Glomerular visceral epithelial cell (primary cell): ENCODE measurements around the gene YBEY.
"Not testable (repeated sequence)": the region's sequence is repeated elsewhere in the genome, so short reads cannot be mapped to it uniquely, and the experiment has no call there.

ENCODE experiments used
- DNase-seq: peaks from one replicate; pipeline ENCODE4 v3.0.0-alpha.2; 2016; ENCODE audit errors: extremely low spot score

YBEY gene

GRCh38 chr21:46285761-46286647 lies at the start of gene YBEY:
TSS of gene YBEY (plus strand) at chr21:46286342. CDS start at chr21:46286914, 572 bp downstream.
- DNase-seq: peak; percentile 90

DNA sequence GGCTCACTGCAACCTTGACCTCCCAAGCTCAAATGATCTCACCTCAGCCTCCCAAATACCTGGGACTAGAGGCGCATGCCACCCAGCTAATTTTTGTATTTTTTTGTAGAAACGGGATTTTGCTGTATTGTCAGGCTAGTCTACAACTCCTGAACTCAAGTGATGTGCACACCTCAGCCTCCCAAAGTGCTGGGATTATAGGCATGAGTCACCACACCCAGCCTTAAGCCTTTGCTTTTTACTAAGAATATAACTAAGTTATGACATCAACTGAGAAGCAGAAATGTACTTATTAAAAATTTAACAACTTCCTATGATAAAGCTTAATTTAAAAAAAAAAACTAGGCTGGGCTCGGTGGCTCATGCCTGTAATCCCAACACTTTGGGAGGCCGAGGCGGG lies 48.7 kb upstream of the YBEY start:
- DNase-seq: no peak

DNA sequence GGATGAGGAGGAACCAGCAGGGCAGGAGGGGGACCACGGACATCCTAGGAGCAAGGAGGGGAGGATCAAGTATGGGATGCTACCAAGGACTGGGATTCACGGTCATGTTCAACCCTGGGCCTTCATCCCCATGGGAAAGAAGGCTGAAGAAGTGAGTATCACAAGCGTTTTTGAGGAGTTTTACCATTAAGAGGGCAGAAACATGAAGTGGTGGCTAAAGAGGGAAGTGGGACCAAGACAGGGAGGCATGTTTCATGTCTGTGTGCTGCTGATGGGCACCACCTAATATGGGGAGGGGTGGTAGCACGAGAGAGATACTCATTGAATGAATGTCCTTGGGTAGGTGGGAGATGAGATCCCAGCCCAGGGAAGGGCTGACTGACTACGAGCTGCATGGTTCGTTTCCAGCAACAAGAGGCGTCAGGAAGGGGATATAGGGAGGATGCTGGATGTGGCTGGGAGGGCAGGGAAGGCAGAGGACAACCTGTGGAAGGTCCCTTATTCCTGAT lies 46.3 kb upstream of the YBEY start:
- DNase-seq: no peak

DNA sequence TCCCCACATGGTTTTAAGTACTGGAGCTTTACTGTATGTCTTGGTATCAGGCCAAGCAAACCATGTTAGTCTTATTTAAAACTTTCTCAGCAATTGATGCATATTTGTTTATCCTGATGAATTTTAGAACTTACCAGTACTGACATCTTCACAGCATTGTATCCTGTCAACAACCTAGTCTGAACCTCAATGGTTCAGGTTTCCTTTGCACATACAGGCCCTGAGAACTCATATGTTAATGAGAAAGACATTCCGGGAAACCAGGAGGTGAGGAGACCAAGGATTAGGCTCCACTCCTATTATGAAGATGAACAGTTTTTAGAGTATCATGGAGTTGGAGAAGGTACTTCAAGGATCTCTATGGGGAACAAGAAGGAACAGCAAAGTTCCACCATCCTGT lies 44.6 kb upstream of the YBEY start:
- not testable (repeated sequence) for DNase-seq

GRCh38 chr21:46243325-46243724 lies 42.8 kb upstream of the YBEY start:
- DNase-seq: no peak

DNA sequence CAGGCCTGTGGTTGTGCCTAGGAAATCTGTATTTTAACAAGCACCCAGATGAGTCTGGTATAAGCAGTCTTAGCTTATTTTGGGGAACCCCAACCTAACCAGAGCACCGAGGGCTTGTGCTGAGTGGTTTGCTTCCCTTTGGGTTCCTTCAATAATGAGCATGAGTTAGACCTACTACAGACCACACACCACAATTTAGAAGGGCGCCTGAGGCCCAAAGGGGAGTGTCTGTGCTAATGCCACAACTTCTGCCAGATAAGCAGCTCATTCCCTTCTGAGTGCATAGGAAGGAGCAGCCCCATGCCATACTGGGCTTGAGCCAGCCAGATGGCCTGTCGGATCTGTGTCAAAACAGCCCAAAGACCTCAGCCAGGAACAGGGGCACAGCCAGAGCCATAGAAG lies 42.2 kb upstream of the YBEY start:
- DNase-seq: no peak

- DNase-seq: no peak
Observed at GRCh38 chr21:46244602-46245001, 41.5 kb upstream of the YBEY start.

- DNase-seq: no peak
Observed at GRCh38 chr21:46245213-46245915, 40.8 kb upstream of the YBEY start.

DNA sequence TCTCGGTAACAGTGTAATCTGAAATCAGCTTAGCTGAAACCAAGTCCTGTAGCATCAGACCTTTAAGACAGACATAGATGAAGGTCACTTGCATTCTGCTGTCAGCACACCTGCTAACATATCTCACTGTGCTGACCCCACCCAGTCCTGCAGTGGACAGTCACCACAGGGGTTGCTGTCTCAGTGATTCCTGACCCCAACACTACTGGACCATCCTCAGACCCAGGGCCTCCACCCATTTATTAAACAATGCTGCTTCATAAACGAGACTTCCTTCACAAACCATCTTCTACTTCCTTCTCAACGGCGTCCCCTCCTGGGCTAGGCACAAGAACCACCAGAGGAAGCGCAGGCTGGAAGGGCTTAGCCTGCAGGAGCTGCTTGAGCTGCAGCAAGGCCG lies 39.8 kb upstream of the YBEY start:
- no peak for DNase-seq

GRCh38 chr21:46247699-46248421 lies 38.3 kb upstream of the YBEY start:
- no peak for DNase-seq

GRCh38 chr21:46248422-46248782 lies 37.7 kb upstream of the YBEY start:
- no peak for DNase-seq

DNA sequence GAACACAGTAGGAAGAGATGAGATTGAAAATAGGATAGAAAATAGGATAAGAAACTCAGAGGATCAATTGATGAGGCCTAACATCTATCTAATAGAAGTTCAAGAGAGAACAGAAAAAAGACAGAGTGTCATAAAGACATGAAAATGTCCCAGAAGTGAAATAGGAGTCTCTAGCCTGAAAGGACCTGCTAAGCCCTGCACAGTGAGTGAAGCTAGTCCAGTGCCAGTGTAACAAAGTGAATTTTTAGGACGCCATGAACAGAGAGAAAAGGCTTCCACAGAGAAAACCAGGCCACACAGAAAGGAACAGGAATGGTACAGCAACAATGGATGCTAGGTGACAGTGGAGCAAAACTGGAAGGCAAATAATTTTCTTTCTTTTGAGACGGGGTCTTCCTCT lies 37.3 kb upstream of the YBEY start:
- no peak for DNase-seq

DNA sequence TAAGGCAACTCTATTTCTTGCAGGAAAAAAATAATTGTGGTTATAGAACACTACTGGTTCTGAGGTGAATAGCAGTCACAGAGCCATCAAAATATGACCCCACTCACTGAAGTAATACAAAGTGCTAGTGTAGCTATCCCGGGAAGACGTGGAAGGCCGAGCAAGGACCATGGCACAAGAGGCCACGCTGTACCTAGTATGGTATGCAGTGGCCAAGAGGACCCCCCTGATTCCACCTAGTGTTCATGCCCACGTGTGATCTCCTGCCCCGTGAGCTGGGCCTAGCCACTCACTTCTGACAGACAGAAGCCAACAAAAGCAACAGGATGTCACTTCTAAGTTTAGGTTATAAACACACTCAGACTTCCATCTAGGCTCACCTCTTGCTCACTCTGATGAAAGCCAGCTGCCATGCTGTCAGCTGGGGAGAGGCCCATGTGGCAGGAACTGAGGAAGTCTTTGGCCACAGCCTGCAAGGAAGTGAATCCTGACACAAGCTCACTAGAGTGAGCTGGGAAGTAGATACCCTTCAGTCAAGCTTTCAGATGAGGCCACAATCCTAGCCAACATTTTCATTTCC lies 35.9 kb upstream of the YBEY start:
- no peak for DNase-seq

- no peak for DNase-seq
Observed at GRCh38 chr21:46252840-46253239, 33.3 kb upstream of the YBEY start.

DNA sequence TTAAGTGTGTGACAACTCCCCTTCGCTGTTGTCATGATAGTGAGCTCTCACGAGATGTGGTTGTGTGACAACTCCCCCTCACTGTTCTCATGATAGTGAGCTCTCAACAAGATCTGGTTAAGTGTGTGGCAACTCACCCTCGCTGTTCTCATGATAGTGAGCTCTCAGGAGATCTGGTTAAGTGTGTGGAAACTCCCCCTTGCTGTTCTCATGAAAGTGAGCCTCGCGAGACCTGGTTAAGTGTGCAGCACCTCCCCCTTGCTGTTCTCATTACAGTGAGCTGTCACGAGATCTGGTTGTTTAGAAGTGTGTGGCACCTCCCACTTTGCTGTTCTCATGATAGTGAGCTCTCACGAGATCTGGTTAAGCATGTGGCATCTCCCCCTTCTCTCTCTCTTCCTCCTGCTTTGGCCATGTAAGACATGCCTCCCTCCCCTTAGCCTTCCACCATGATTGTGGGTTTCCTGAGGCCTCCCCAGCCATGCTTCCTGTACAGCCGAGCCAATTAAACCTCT lies 32.5 kb upstream of the YBEY start:
- DNase-seq: no peak

GRCh38 chr21:46254208-46254975 lies 31.8 kb upstream of the YBEY start:
- DNase-seq: no peak

- DNase-seq: no peak
Observed at GRCh38 chr21:46255166-46255565, 31.0 kb upstream of the YBEY start.

- DNase-seq: no peak
Observed at GRCh38 chr21:46255758-46256337, 30.3 kb upstream of the YBEY start.

DNA sequence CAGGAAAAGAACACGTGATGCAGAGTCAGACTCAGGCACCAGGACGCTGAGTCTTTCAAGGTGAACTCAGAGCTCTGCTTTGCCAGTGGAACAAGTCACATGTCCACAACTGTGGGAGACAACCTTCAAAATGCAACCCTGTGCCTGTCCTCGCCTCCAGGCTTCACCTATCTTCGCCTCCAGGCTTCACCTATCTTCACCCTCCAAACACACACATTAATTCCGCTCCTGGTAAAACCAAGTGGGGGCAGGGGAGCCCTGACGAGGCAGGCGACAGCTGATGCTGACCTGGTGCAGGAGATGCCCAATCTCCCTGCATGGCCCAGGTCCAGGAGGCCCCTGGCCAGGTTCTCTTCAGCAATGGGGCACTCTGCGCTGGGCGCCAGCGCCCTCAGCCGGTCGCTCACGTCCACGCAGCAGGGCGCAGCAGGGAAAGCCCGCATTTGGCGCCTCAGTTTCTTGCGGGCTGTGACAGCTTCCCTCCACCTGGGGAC lies 29.6 kb upstream of the YBEY start:
- DNase-seq: no peak

DNA sequence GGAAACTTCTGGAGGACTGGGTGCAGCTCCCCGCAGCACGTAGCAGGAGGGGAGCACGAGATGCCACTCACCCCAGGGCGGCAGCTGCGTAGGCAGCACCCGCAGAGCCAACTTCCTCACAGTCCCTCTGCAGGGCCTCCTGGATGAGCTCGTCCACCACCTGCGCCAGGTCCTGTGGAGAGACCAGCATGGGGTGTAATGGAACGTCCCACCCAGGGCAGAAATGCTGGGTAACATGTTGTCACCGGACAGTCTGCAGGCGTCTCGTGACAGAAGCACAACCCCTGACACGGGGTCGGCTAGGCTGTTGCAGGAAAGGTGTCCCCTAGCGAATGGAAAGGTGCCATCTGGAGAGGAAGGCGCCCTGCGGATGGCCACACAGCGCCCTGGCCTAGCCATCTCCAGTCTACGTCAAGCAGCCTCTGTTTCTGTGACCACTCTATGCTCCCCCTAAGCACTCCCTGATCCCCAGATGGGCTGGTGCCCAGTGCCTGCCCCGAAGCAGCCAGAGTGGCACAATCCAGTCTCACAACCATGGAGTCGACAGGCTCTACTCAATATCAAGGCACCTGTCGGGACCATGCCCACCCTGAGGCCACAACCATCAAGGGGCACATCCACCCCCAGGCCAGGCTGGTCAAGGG lies 22.0 kb upstream of the YBEY start:
- DNase-seq: no peak
